ENCODE measurements around the gene TRIM41. TPM values are rescaled to one million over a fixed set of nuclear protein-coding genes. Genes with fewer than 3 reads are reported as not detected.

Gene TRIM41
- total and polyA plus RNA-seq, 9 of the 15 experiments (the other 6 are each of a cell fraction or from before 2014, with no cell fraction given), result 1.8 to 47.6 (median 20.9) TPM

DNA sequence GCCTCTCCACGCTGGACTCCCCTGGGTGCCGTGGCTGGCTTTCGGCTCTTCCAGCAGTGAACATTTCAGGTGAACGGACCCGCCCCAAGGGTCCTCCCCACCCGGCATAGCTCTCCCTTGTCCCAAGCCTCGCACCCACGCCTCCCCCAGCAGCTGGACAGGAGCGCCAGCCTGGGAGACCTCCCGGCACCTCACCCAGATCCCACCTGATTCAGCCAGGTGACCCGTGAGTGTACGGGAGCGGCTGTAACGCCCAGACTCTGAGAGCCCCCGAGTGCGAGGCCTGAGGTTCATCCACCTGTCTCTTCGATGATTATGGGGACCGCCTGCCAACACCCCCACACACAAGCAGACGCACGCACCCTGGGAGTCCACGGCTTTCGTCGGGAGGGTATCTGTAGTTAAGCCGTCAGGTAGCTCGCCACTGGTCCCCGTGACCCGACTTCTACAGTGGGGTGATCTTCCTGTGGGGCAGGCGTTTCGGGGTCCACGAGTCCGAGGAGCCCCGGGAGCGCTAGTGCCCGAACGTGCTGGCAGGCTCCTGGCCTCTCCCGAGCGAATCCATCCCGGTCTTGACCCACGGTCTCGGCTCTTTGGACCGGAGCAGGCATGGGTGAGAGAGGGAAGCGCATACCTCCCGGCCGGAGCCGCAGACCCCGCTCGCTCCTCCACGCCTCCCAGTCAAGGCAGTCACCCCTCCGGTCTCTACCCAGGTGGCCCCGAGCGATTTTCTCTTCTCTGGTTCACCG lies 32.9 kb upstream of the TRIM41 start:
- H3K79me2 ChIP-seq (ENCODE audit: control insufficient read depth, insufficient read depth, low read length), result peaks cover 13% of the 10 kb centered on the region
- H3K4me3 ChIP-seq, result peak overlapping the region; percentile 67
- DNase-seq (ENCODE audit: extremely low read depth in 1 of 4, low spot score in 3 of 4) (peak in 1 of 4 experiments; percentile 37), FAIRE-seq (no peak), ATAC-seq (peak; percentile 2)
- no peaks in the 10 kb centered on the region for H3K9me3 ChIP-seq (replicated peaks; ENCODE audit: control insufficient read depth, insufficient read depth, low read depth, low read length)
- no TSS peak for BruUV-seq (replicated peaks)
- CTCF ChIA-PET (ENCODE audit: low intra/inter-chr PET ratio), result no interaction called here
- no peaks in the 10 kb centered on the region for H3K9me1 ChIP-seq (ENCODE audit: control insufficient read depth, insufficient read depth, low read length)
- WGBS (ENCODE audit: insufficient coverage, low coverage, missing lambda C conversion rate), result 2% methylated on average over 42 of the region's 52 CpGs
- no peaks in the 10 kb centered on the region; the same call in 2 of the 3 replicates for H3K36me3 ChIP-seq (ENCODE audit: control insufficient read depth, insufficient read depth, low read length)
- peaks cover 36 to 68% of the 10 kb centered on the region in 2 experiments for H3K4me1 ChIP-seq (replicated peaks in 1 of 2; ENCODE audit: control insufficient read depth in 2 of 2, insufficient read depth in 2 of 2, low read length in 2 of 2)
- POLR2A ChIA-PET, result interaction anchor here (0.5 to 6.7 kb wide), 7 partner anchors 13 to 70 kb away, joined by 3 to 69 read pairs (median 3); partner anchors contain the start of genes TRIM52 and TRIM7
- peak overlapping the region; percentile 87 for H2AFZ ChIP-seq (ENCODE audit: low read depth, low read length)
- intact Hi-C loops (cut with micrococcal nuclease) (loop anchor here (2.0 to 5.0 kb wide), 2 partner anchors 17 to 72 kb away; partner anchors contain the start of gene TRIM52), in situ Hi-C loops (cut with MboI) (no loop called here)
- H3K27me3 ChIP-seq (ENCODE audit: control insufficient read depth in 2 of 2, insufficient read depth in 2 of 2, low read length in 2 of 2), result no peaks in the 10 kb centered on the region
- H4K20me1 ChIP-seq (replicated peaks; ENCODE audit: control insufficient read depth, insufficient read depth, low read length), result 0 out of 2 replicates have a peak, but pooled peaks cover 3% of the 10 kb centered on the region
- H3K9ac ChIP-seq (ENCODE audit: insufficient read depth in 1 of 2, low read depth in 2 of 2, low read length in 2 of 2), result peak overlapping the region; percentile 93 to 96
- H3K4me2 ChIP-seq (ENCODE audit: insufficient read depth, low read length), result peak overlapping the region; percentile 99
- H3K27ac ChIP-seq (ENCODE audit: extremely low read depth, low read depth, low read length), result peak overlapping the region; percentile 91; the same call in 2 of the 3 replicates
- no peak for TF ChIP-seq SMAD2 (IDR thresholded peaks at IDR 0.05; ENCODE audit: low read depth, low read length)
- no peak for TF ChIP-seq NONO (IDR thresholded peaks at IDR 0.05; ENCODE audit: low read depth in 2 of 2, low read length in 1 of 2)
- peak; percentile 9 for TF ChIP-seq KDM5B (IDR thresholded peaks at IDR 0.05; ENCODE audit: insufficient replicate concordance, low read depth, low read length)
- 0 out of 2 replicates have a peak, but pooled peaks have one; percentile 22 for TF ChIP-seq ETV5 (CRISPR knock-in tag; IDR thresholded peaks at IDR 0.05; ENCODE audit: low read depth)
- TF ChIP-seq TCF3 (CRISPR knock-in tag; IDR thresholded peaks at IDR 0.05), result peak; percentile 28; the same call in 1 of the 2 replicates
- TF ChIP-seq ZBTB7A (IDR thresholded peaks at IDR 0.05; ENCODE audit: borderline replicate concordance, control insufficient read depth, low read depth, low read length), result peak; percentile 17; the same call in 1 of the 2 replicates
- TF ChIP-seq NR4A1 (CRISPR knock-in tag; IDR thresholded peaks at IDR 0.05), result no peak
- TF ChIP-seq NR4A1 (tag; IDR thresholded peaks at IDR 0.05), result no peak
- TF ChIP-seq, protein P1, sequence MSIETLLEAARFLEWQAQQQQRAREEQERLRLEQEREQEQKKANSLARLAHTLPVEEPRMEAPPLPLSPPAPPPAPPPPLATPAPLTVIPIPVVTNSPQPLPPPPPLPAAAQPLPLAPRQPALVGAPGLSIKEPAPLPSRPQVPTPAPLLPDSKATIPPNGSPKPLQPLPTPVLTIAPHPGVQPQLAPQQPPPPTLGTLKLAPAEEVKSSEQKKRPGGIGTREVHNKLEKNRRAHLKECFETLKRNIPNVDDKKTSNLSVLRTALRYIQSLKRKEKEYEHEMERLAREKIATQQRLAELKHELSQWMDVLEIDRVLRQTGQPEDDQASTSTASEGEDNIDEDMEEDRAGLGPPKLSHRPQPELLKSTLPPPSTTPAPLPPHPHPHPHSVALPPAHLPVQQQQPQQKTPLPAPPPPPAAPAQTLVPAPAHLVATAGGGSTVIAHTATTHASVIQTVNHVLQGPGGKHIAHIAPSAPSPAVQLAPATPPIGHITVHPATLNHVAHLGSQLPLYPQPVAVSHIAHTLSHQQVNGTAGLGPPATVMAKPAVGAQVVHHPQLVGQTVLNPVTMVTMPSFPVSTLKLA (conservative IDR thresholded peaks at IDR 0.05), result no peak
- peak; percentile 31; the same call in 1 of the 2 replicates for TF ChIP-seq ZNF740 (CRISPR knock-in tag; IDR thresholded peaks at IDR 0.05)
- no peak; a peak in 1 of 4 replicates for TF ChIP-seq ZNF740 (tag; IDR thresholded peaks at IDR 0.05)
- 0 out of 2 replicates have a peak, but pooled peaks have one; percentile 18 for TF ChIP-seq RB1 (IDR thresholded peaks at IDR 0.05; ENCODE audit: low read depth)
- no peak for TF ChIP-seq KAT8 (IDR thresholded peaks at IDR 0.05; ENCODE audit: low read depth)
- no peak for TF ChIP-seq ZNF431 (CRISPR knock-in tag; IDR thresholded peaks at IDR 0.05)
- peak in 1 of 2 experiments; percentile 16; a peak in 1 of 4 replicates for TF ChIP-seq HDAC1 (IDR thresholded peaks at IDR 0.05)
- TF ChIP-seq LEF1 (IDR thresholded peaks at IDR 0.05), result no peak
- peak in 1 of 2 experiments; percentile 19 for TF ChIP-seq E2F6 (IDR thresholded peaks at IDR 0.05; ENCODE audit: borderline replicate concordance in 1 of 2, extremely low read depth in 1 of 2, insufficient read depth in 1 of 2, insufficient read length in 1 of 2, low read depth in 1 of 2, low read length in 1 of 2, poor library complexity in 1 of 2, severe bottlenecking in 1 of 2)

Data from K562 (cell line).